Endothelial cell of umbilical vein (primary cell): ENCODE measurements around the gene CAMKK2. TPM values are rescaled to one million over a fixed set of nuclear protein-coding genes. Genes with fewer than 3 reads are reported as not detected.

ENCODE experiments used
- BruUV-seq: library from RNA; stranded (reverse); fragments of 400-500 nt; replicated peaks from 2 replicates; lab custom pipeline; 2021; lab: Mats Ljungman, UMichigan
- CTCF ChIA-PET: fragments of 300-600, 350-600 bp; sonication (Branson Sonifier 250); formaldehyde crosslinking; loops from one replicate; lab custom pipeline; 2021; ENCODE audit warnings: antibody characterized with exemption, inconsistent platforms; lab: Charles Lee
- POLR2A ChIA-PET: fragments of 300-600, 350-600 bp; sonication (Branson Sonifier 250); formaldehyde crosslinking; loops from one replicate; lab custom pipeline; 2021; ENCODE audit warnings: antibody characterized with exemption, inconsistent platforms; lab: Charles Lee
- DNase-seq: peaks from one replicate; pipeline ENCODE4 v3.0.0-alpha.2; 2011; ENCODE audit warnings: low read depth, low spot score
- FAIRE-seq: peaks from 2 replicates; lab custom pipeline; 2011; peaks lifted over from hg19 to GRCh38; lab: Jason Lieb, UNC
- H2AFZ ChIP-seq: 2 replicates; pipeline ENCODE4 v1.6.0; 2012; ENCODE audit warnings: low read depth, low read length, control low read depth, inconsistent platforms
- H3K27ac ChIP-seq: 2 replicates; pipeline ENCODE4 v1.5.1; 2011; ENCODE audit warnings: low read depth, mild to moderate bottlenecking, control low read depth, low read length, moderate library complexity; ENCODE audit not compliant: insufficient read depth
- H3K27me3 ChIP-seq, 2 experiments: 2 replicates each; pipeline versions ENCODE4 v1.6.0 to v1.6.1; 2011; ENCODE audit warnings: low read length in 2 of 2, mixed read lengths in 1 of 2; ENCODE audit not compliant: control insufficient read depth in 2 of 2, insufficient read depth in 2 of 2
- H3K36me3 ChIP-seq, 2 experiments: 2 replicates in 1 of 2; 3 replicates in 1 of 2; pipeline ENCODE4 v1.5.1; 2011; ENCODE audit warnings: low read length in 2 of 2, mild to moderate bottlenecking in 1 of 2, moderate library complexity in 1 of 2; ENCODE audit not compliant: control insufficient read depth in 2 of 2, insufficient read depth in 2 of 2; ENCODE audit errors: extremely low read depth in 1 of 2
- H3K4me1 ChIP-seq: 3 replicates; pipeline ENCODE4 v1.5.1; 2011; ENCODE audit warnings: mild to moderate bottlenecking, low read length; ENCODE audit not compliant: control insufficient read depth, insufficient read depth; ENCODE audit errors: extremely low read depth
- H3K4me2 ChIP-seq: 2 replicates; pipeline ENCODE4 v1.6.1; 2011; ENCODE audit warnings: low read length, control low read depth, mixed read lengths; ENCODE audit not compliant: insufficient read depth
- H3K4me3 ChIP-seq, 3 experiments: fragments of 200-600 bp in 1 of 3; sonication (generic), shearing (Covaris generic) in 1 of 3; replicated peaks in 1 of 3; 2 replicates each; pipeline ENCODE4 v1.5.1; 2011 to 2016; ENCODE audit warnings: control low read depth in 3 of 3, low read length in 3 of 3, mild to moderate bottlenecking in 2 of 3, inconsistent platforms in 1 of 3, low read depth in 1 of 3, moderate library complexity in 1 of 3; ENCODE audit not compliant: insufficient read depth in 1 of 3
- H3K79me2 ChIP-seq: 2 replicates; pipeline ENCODE4 v1.6.0; 2012; ENCODE audit warnings: low read length, inconsistent platforms; ENCODE audit not compliant: control insufficient read depth, insufficient read depth
- H3K9ac ChIP-seq: replicated peaks from 2 replicates; pipeline ENCODE3; 2011; ENCODE audit warnings: low read length, control low read depth; ENCODE audit not compliant: insufficient read depth; ENCODE audit errors: extremely low read depth
- H3K9me1 ChIP-seq: replicated peaks from 3 replicates; pipeline ENCODE4 v1.6.0; 2011; ENCODE audit warnings: mild to moderate bottlenecking, low read length; ENCODE audit not compliant: control insufficient read depth, insufficient read depth; ENCODE audit errors: extremely low read depth
- H3K9me3 ChIP-seq: replicated peaks from 2 replicates; pipeline ENCODE4 v1.5.1; 2012; ENCODE audit warnings: low read length, inconsistent platforms; ENCODE audit not compliant: control insufficient read depth, insufficient read depth
- H4K20me1 ChIP-seq: replicated peaks from 2 replicates; pipeline ENCODE3; 2011; ENCODE audit warnings: mild to moderate bottlenecking, low read length; ENCODE audit not compliant: control insufficient read depth, insufficient read depth; ENCODE audit errors: extremely low read depth
- EZH2 ChIP-seq: IDR thresholded peaks from 2 replicates; pipeline ENCODE4 v1.6.1; 2012; ENCODE audit warnings: borderline replicate concordance, low read depth, mild to moderate bottlenecking, moderate library complexity, low read length, inconsistent platforms; ENCODE audit not compliant: severe bottlenecking
- FOS ChIP-seq: IDR thresholded peaks from 2 replicates; pipeline ENCODE4 v1.6.1; 2011; ENCODE audit warnings: mild to moderate bottlenecking, low read length, moderate library complexity, borderline replicate concordance; ENCODE audit not compliant: insufficient read depth
- JUN ChIP-seq: IDR thresholded peaks from 2 replicates; pipeline ENCODE4 v1.6.1; 2011; ENCODE audit warnings: borderline replicate concordance, low read depth; ENCODE audit not compliant: insufficient read length, insufficient read depth
- MYC ChIP-seq: IDR thresholded peaks from one replicate; pipeline ENCODE4 v1.6.1; 2011; ENCODE audit warnings: mild to moderate bottlenecking, low read depth, low read length
- POLR2A ChIP-seq: IDR thresholded peaks from 2 replicates; pipeline ENCODE4 v1.6.1; 2012; ENCODE audit warnings: low read depth, mild to moderate bottlenecking, control low read depth, low read length
- POLR2AphosphoS5 ChIP-seq: IDR thresholded peaks from 2 replicates; pipeline ENCODE4 v1.6.1; 2012; ENCODE audit warnings: low read depth, mild to moderate bottlenecking, control low read depth, low read length, moderate library complexity; ENCODE audit not compliant: insufficient read depth
- dilution Hi-C: fragments of 300-500 bp; cut with MboI; formaldehyde crosslinking; loops from one replicate; pipeline ENCODE4 v1.15.0; 2019; ENCODE audit warnings: low sequenced_read_pairs; ENCODE audit not compliant: extremely low pct_ligation_motif_present
- intact Hi-C: fragments of 100-400 bp; cut with micrococcal nuclease; formaldehyde crosslinking; loops from one replicate; pipeline ENCODE4 v1.10.0; 2022
- polyA plus RNA-seq, 4 experiments: library from polyadenylated mRNA; depleted of rRNA in 3 of 4; stranded (reverse) in 3 of 4; unstranded in 1 of 4; fragments of >200 nt; gene quantifications; 2 replicates each; pipeline versions ENCODE4 v1.2.1 to v1.2.3, GENCODE V29; 2011 to 2012; ENCODE audit warnings: missing spikeins in 1 of 4
- total RNA-seq: library from RNA; stranded (reverse); gene quantifications from 2 replicates; pipeline ENCODE4 v1.2.3, GENCODE V29; 2021
- TF ChIP-seq, protein P1 (sequence below), 2 donors: IDR thresholded peaks; 1 replicate in 1 of 2; 2 replicates in 1 of 2; pipeline ENCODE4 v1.5.1; 2011; ENCODE audit warnings: low read length in 2 of 2, mild to moderate bottlenecking in 2 of 2, moderate library complexity in 2 of 2, control low read depth in 1 of 2, inconsistent platforms in 1 of 2, low read depth in 1 of 2; ENCODE audit not compliant: insufficient read depth in 1 of 2; ENCODE audit errors: extremely low read depth in 1 of 2
- TF ChIP-seq, protein P2 (sequence below): IDR thresholded peaks from 2 replicates; pipeline ENCODE4 v1.6.1; 2011; ENCODE audit not compliant: insufficient read depth, insufficient read length

Gene CAMKK2
- total and polyA plus RNA-seq, 2 donors (not counting 3 experiments of a cell fraction or from before 2014, with no cell fraction given) = 32.5 to 45.0 TPM

DNA sequence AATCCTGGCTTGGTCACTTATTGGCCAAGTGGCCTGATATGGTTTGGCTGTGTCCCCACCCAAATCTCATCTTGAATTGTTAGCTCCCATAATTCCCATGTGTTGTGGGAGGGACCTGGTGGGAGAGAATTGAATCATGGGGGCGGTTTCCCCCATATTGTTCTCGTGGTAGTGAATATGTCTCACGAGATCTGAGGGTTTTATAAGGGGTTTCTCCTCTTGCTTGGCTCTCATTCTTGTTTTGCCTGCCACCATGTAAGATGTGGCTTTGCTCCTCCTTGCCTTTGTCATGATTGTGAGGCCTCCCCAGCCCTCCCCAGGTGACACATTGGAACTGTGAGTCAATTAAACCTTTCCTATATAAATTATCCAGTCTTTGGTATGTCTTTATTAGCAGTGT is 105.4 kb downstream of the CAMKK2 start:
- POLR2A ChIA-PET = no interaction called here
- Histone ChIP-seq H3K4me3 (no peak overlapping the region), H3K4me2 (no peak overlapping the region), H3K9ac (peak overlapping the region; percentile 17), H3K36me3 (no peaks in the 10 kb centered on the region), H3K9me1 (no peaks in the 10 kb centered on the region), H2AFZ (no peak overlapping the region), H3K79me2 (no peaks in the 10 kb centered on the region), H4K20me1 (no peaks in the 10 kb centered on the region), H3K27ac (peak overlapping the region; percentile 92), H3K4me1 (peaks cover 51% of the 10 kb centered on the region), H3K27me3 (no peaks in the 10 kb centered on the region), H3K9me3 (no peaks in the 10 kb centered on the region)
- CTCF ChIA-PET = interaction anchor here (2.0 kb wide), 1 partner anchor 23 kb away, joined by 5 read pairs; no protein-coding TSS in a partner anchor
- DNase-seq (no peak), FAIRE-seq (no peak)
- intact Hi-C loops (loop anchor here (2.0 kb wide), 1 partner anchor 58 kb away; the partner anchor contains the start of gene P2RX7), dilution Hi-C loops (no loop called here)
- TF ChIP-seq EZH2 = no peak
- no peak for TF ChIP-seq POLR2AphosphoS5
- TF ChIP-seq FOS = no peak
- TF ChIP-seq, protein P1, sequence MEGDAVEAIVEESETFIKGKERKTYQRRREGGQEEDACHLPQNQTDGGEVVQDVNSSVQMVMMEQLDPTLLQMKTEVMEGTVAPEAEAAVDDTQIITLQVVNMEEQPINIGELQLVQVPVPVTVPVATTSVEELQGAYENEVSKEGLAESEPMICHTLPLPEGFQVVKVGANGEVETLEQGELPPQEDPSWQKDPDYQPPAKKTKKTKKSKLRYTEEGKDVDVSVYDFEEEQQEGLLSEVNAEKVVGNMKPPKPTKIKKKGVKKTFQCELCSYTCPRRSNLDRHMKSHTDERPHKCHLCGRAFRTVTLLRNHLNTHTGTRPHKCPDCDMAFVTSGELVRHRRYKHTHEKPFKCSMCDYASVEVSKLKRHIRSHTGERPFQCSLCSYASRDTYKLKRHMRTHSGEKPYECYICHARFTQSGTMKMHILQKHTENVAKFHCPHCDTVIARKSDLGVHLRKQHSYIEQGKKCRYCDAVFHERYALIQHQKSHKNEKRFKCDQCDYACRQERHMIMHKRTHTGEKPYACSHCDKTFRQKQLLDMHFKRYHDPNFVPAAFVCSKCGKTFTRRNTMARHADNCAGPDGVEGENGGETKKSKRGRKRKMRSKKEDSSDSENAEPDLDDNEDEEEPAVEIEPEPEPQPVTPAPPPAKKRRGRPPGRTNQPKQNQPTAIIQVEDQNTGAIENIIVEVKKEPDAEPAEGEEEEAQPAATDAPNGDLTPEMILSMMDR (IDR thresholded peaks at IDR 0.05; ENCODE audit: extremely low read depth in 1 of 2, insufficient read depth in 1 of 2, low read depth in 1 of 2, low read length in 2 of 2) = no peak
- no peak for TF ChIP-seq JUN
- no peak for TF ChIP-seq POLR2A
- TF ChIP-seq, protein P2, sequence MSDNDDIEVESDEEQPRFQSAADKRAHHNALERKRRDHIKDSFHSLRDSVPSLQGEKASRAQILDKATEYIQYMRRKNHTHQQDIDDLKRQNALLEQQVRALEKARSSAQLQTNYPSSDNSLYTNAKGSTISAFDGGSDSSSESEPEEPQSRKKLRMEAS = no peak
- no peak for TF ChIP-seq MYC
- TSS peak; percentile 45 for BruUV-seq
